ENCODE results near the gene SSUH2.

SSUH2 gene

DNA sequence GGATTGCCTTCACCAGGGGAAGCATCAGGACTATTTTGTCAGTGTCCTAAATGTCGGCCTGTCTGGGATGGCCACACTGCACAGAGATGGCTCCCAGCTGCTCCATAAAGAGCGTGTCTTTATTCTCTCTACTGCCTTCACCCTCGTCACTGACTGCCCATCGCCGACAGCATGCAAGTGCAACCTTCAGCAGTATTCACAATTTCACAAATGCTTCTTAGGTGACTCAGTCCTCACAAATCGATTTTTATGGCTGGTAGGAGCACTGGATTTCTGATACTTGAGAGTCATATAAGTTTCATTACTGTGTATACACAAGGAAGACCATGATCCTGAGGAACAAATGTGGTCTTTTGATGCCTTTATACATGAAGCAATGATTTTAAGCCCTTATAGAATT lies 1.1 kb upstream of the SSUH2 start:
- Histone ChIP-seq H3K4me3 (ENCODE audit: low read depth, low read length) (no peak overlapping the region), H4K12ac (ENCODE audit: low read depth, low read length) (no peak overlapping the region), H3K9ac (ENCODE audit: low read length) (no peak overlapping the region), H3K36me3 (ENCODE audit: control insufficient read depth in 1 of 2, insufficient read depth in 2 of 2, low read length in 2 of 2) (no peaks in the 10 kb centered on the region), H3K4me2 (ENCODE audit: low read length) (no peak overlapping the region), H2BK12ac (ENCODE audit: low read length) (no peak overlapping the region), H3K4ac (ENCODE audit: low read depth, low read length) (no peak overlapping the region), H3K79me2 (ENCODE audit: control insufficient read depth, insufficient read depth, low read length, poor library complexity) (no peaks in the 10 kb centered on the region), H3K9me3 (ENCODE audit: insufficient read depth, low read depth, low read length) (no peaks in the 10 kb centered on the region), H3K23ac (ENCODE audit: low read length) (no peak overlapping the region), H4K8ac (ENCODE audit: low read depth, low read length) (no peak overlapping the region), H2AK5ac (ENCODE audit: low read length) (no peak overlapping the region), H3K79me1 (ENCODE audit: low read length) (no peaks in the 10 kb centered on the region), H3K4me1 (ENCODE audit: control insufficient read depth in 1 of 2, insufficient read depth in 2 of 2, low read length in 2 of 2) (no peaks in the 10 kb centered on the region), H3K27ac (ENCODE audit: low read depth, low read length) (no peak overlapping the region), H3K27me3 (ENCODE audit: insufficient read depth, low read length) (no peaks in the 10 kb centered on the region), H4K91ac (ENCODE audit: low read depth, low read length) (no peak overlapping the region), H3K18ac (ENCODE audit: low read length) (no peak overlapping the region), H2AFZ (ENCODE audit: insufficient read depth, low read length, poor library complexity) (no peak overlapping the region), H3K14ac (ENCODE audit: low read length) (no peak overlapping the region), H2BK5ac (ENCODE audit: low read depth, low read length, poor library complexity) (no peak overlapping the region), H2BK120ac (ENCODE audit: insufficient read depth, low read length, poor library complexity) (no peak overlapping the region)
- no CpG with 5 or more reads among the region's 6 CpGs for WGBS (ENCODE audit: extremely low coverage, insufficient coverage, insufficient read length)
- no peak for DNase-seq

DNA sequence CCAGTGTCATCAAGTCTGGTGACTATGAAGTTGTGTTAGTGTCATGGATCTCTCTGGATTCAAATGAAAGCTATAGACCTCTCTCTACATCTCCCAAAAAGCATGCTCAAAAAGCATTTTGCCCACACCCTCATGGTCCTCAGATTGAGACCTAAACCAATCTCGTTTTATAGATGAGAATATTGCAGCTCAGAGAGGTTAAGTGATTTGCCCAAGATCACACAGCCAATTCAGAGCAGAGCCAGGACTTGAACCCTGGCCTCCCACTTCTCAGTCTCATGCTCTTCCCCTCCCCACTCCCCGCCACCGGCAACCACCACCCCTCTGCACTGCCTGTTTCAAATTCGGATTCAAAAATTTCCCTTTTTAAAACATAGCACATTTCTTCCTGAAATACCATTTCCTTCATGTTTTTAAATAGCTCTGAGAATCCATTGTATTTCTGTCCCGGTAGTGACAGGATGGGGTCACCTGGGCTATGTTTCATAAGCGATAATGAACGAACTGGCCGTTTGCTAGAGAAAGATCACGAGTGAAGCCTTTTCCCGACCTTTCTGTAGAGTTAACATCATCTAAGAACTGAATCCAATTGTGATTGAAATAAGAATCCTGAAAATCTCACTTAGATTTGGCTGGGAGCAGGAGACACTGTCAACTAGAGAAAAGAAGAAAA lies 769 bp downstream of the SSUH2 start:
- Histone ChIP-seq H3K4me2 (ENCODE audit: low read length) (no peak overlapping the region), H4K91ac (ENCODE audit: low read depth, low read length) (no peak overlapping the region)
- no peak for DNase-seq

DNA sequence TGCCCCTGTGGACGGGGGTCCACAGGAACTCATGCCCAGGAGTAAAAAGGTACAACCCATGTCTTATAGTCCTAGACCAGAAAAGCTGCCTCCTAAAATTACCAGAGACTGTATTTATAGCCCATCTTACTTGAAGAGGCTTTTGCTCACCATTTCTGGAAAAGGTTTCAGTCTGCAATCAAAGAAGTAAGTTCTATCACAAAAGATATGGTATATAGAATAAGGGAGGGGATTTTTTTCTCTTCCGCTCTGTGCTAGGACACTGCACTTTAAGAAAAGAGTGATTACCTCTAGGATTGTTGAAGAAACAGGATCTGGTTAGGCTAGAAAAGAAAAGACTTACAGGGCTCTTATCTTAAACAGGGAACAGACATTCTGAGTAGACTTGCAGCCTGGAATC lies 2.6 kb downstream of the SSUH2 start:
- no peak overlapping the region for H2BK12ac ChIP-seq (ENCODE audit: low read length)
- H3K4me3 ChIP-seq (ENCODE audit: low read depth, low read length) = no peak overlapping the region
- no peak overlapping the region for H3K18ac ChIP-seq (ENCODE audit: low read length)
- H2AK5ac ChIP-seq (ENCODE audit: low read length) = no peak overlapping the region
- no peak overlapping the region for H2BK120ac ChIP-seq (ENCODE audit: insufficient read depth, low read length, poor library complexity)
- no peak overlapping the region for H4K12ac ChIP-seq (ENCODE audit: low read depth, low read length)
- H3K79me1 ChIP-seq (ENCODE audit: low read length) = no peaks in the 10 kb centered on the region
- H3K36me3 ChIP-seq (ENCODE audit: control insufficient read depth in 1 of 2, insufficient read depth in 2 of 2, low read length in 2 of 2) = no peaks in the 10 kb centered on the region
- no peak overlapping the region for H3K14ac ChIP-seq (ENCODE audit: low read length)
- no peaks in the 10 kb centered on the region for H3K4me1 ChIP-seq (ENCODE audit: control insufficient read depth in 1 of 2, insufficient read depth in 2 of 2, low read length in 2 of 2)
- no peaks in the 10 kb centered on the region for H3K9me3 ChIP-seq (ENCODE audit: insufficient read depth, low read depth, low read length)
- H4K8ac ChIP-seq (ENCODE audit: low read depth, low read length) = no peak overlapping the region
- no peak overlapping the region for H2AFZ ChIP-seq (ENCODE audit: insufficient read depth, low read length, poor library complexity)
- no peak overlapping the region for H3K9ac ChIP-seq (ENCODE audit: low read length)
- DNase-seq = no peak
- H3K27me3 ChIP-seq (ENCODE audit: insufficient read depth, low read length) = no peaks in the 10 kb centered on the region
- H3K79me2 ChIP-seq (ENCODE audit: control insufficient read depth, insufficient read depth, low read length, poor library complexity) = no peaks in the 10 kb centered on the region
- H3K23ac ChIP-seq (ENCODE audit: low read length) = no peak overlapping the region
- H3K27ac ChIP-seq (ENCODE audit: low read depth, low read length) = no peak overlapping the region
- no peak overlapping the region for H2BK5ac ChIP-seq (ENCODE audit: low read depth, low read length, poor library complexity)
- no peak overlapping the region for H4K91ac ChIP-seq (ENCODE audit: low read depth, low read length)
- no peak overlapping the region for H3K4ac ChIP-seq (ENCODE audit: low read depth, low read length)
- no peak overlapping the region for H3K4me2 ChIP-seq (ENCODE audit: low read length)
- no CpG with 5 or more reads among the region's 2 CpGs for WGBS (ENCODE audit: extremely low coverage, insufficient coverage, insufficient read length)

More for the DNA sequence above, 769 bp downstream of the SSUH2 start:
- Histone ChIP-seq H3K4me1 (ENCODE audit: control insufficient read depth in 1 of 2, insufficient read depth in 2 of 2, low read length in 2 of 2) (no peaks in the 10 kb centered on the region), H2BK120ac (ENCODE audit: insufficient read depth, low read length, poor library complexity) (no peak overlapping the region), H3K79me1 (ENCODE audit: low read length) (no peaks in the 10 kb centered on the region), H2AFZ (ENCODE audit: insufficient read depth, low read length, poor library complexity) (no peak overlapping the region), H2BK12ac (ENCODE audit: low read length) (no peak overlapping the region), H3K27ac (ENCODE audit: low read depth, low read length) (no peak overlapping the region), H3K4me3 (ENCODE audit: low read depth, low read length) (no peak overlapping the region), H3K4ac (ENCODE audit: low read depth, low read length) (no peak overlapping the region), H3K23ac (ENCODE audit: low read length) (no peak overlapping the region), H4K8ac (ENCODE audit: low read depth, low read length) (no peak overlapping the region), H3K14ac (ENCODE audit: low read length) (no peak overlapping the region), H3K18ac (ENCODE audit: low read length) (no peak overlapping the region), H3K27me3 (ENCODE audit: insufficient read depth, low read length) (no peaks in the 10 kb centered on the region), H2AK5ac (ENCODE audit: low read length) (no peak overlapping the region), H3K9ac (ENCODE audit: low read length) (no peak overlapping the region), H3K9me3 (ENCODE audit: insufficient read depth, low read depth, low read length) (no peaks in the 10 kb centered on the region), H2BK5ac (ENCODE audit: low read depth, low read length, poor library complexity) (no peak overlapping the region), H3K79me2 (ENCODE audit: control insufficient read depth, insufficient read depth, low read length, poor library complexity) (no peaks in the 10 kb centered on the region), H4K12ac (ENCODE audit: low read depth, low read length) (no peak overlapping the region), H3K36me3 (ENCODE audit: control insufficient read depth in 1 of 2, insufficient read depth in 2 of 2, low read length in 2 of 2) (no peaks in the 10 kb centered on the region)
- no CpG with 5 or more reads among the region's 10 CpGs for WGBS (ENCODE audit: extremely low coverage, insufficient coverage, insufficient read length)

DNA sequence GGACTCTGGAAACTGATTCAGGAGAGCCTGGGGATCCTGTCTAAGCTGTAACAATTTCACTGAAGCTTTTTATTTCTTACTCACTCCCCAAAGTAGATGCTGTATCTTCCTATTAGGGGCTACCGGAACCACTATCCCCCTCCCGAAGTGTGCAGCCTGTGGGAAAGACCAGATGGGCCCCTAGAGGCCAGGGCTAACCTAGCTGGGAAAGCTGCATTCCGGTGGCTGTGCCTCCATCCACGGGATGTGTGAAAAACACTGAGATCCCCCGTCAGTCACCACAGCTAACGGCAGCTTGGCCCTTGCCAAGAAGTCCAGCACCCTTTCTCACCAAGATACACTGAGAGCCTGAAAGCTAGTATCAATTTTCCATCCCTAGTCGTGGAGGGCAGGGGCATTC lies 3.1 kb downstream of the SSUH2 start:
- Histone ChIP-seq H3K23ac (ENCODE audit: low read length) (no peak overlapping the region), H2AFZ (ENCODE audit: insufficient read depth, low read length, poor library complexity) (no peak overlapping the region), H4K12ac (ENCODE audit: low read depth, low read length) (no peak overlapping the region), H4K8ac (ENCODE audit: low read depth, low read length) (no peak overlapping the region), H3K79me2 (ENCODE audit: control insufficient read depth, insufficient read depth, low read length, poor library complexity) (no peaks in the 10 kb centered on the region), H4K91ac (ENCODE audit: low read depth, low read length) (no peak overlapping the region), H3K27ac (ENCODE audit: low read depth, low read length) (no peak overlapping the region), H3K79me1 (ENCODE audit: low read length) (no peaks in the 10 kb centered on the region), H3K18ac (ENCODE audit: low read length) (no peak overlapping the region), H2AK5ac (ENCODE audit: low read length) (no peak overlapping the region), H3K9me3 (ENCODE audit: insufficient read depth, low read depth, low read length) (no peaks in the 10 kb centered on the region), H2BK120ac (ENCODE audit: insufficient read depth, low read length, poor library complexity) (no peak overlapping the region), H3K4me2 (ENCODE audit: low read length) (no peak overlapping the region), H3K4me1 (ENCODE audit: control insufficient read depth in 1 of 2, insufficient read depth in 2 of 2, low read length in 2 of 2) (no peaks in the 10 kb centered on the region), H3K4ac (ENCODE audit: low read depth, low read length) (no peak overlapping the region), H2BK12ac (ENCODE audit: low read length) (no peak overlapping the region), H3K36me3 (ENCODE audit: control insufficient read depth in 1 of 2, insufficient read depth in 2 of 2, low read length in 2 of 2) (no peaks in the 10 kb centered on the region), H2BK5ac (ENCODE audit: low read depth, low read length, poor library complexity) (no peak overlapping the region), H3K4me3 (ENCODE audit: low read depth, low read length) (no peak overlapping the region), H3K9ac (ENCODE audit: low read length) (no peak overlapping the region), H3K27me3 (ENCODE audit: insufficient read depth, low read length) (no peaks in the 10 kb centered on the region), H3K14ac (ENCODE audit: low read length) (no peak overlapping the region)
- no CpG with 5 or more reads among the region's 7 CpGs for WGBS (ENCODE audit: extremely low coverage, insufficient coverage, insufficient read length)
- no peak for DNase-seq
